K562 (cell line): ENCODE measurements around the gene AHCYL2.

Source experiments
- CBX5 ChIP-seq: IDR thresholded peaks from 2 replicates; pipeline ENCODE4 v1.6.1; 2014; ENCODE audit warnings: low read depth, borderline replicate concordance
- CREM ChIP-seq: IDR thresholded peaks from 2 replicates; pipeline ENCODE4 v1.6.1; 2014; ENCODE audit warnings: antibody characterized with exemption, low read depth
- EZH2 ChIP-seq: IDR thresholded peaks from 2 replicates; pipeline ENCODE4 v1.6.1; 2012; ENCODE audit warnings: low read depth, mild to moderate bottlenecking, inconsistent platforms, low read length, borderline replicate concordance
- NRF1 ChIP-seq, 2 experiments: fragments of 450-650 bp; IDR thresholded peaks in 1 of 2; conservative IDR thresholded peaks in 1 of 2; 2 replicates each; pipeline ENCODE4 v1.6.1; 2014; ENCODE audit warnings: mild to moderate bottlenecking in 2 of 2
- TAL1 ChIP-seq: fragments of 450-650 bp; IDR thresholded peaks from 2 replicates; pipeline ENCODE4 v1.6.1; 2016; ENCODE audit warnings: mild to moderate bottlenecking
- TCF7 ChIP-seq: sonication (generic); IDR thresholded peaks from 2 replicates; pipeline ENCODE4 v1.6.1; 2016; ENCODE audit warnings: antibody characterized with exemption, borderline replicate concordance

DNA sequence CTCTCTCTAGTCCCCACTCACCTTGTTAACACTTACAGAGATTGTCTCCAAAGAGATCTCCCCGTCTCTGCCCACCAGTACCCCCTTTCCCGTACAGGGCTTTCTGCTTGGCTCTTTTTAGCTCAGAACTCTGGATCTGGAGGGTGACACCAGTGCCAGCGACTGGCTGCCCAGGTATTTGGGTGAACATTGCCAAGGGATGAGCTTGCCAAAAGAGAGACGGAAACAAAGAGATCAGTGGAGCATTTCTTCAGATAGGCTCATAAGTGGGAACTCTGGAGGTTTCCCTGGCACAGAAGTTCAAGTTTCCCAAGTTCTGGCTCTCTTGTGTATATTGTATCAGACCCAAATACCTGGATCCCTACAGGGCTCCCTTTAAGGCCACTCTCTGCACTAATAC is 239.4 kb downstream of the AHCYL2 start:
- TF ChIP-seq NRF1 (conservative IDR thresholded peaks at IDR 0.05 in 1 of 2, IDR thresholded peaks at IDR 0.05 in 1 of 2), result no peak
- no peak for TF ChIP-seq TAL1
- no peak for TF ChIP-seq EZH2
- no peak for TF ChIP-seq TCF7
- TF ChIP-seq CREM, result no peak
- TF ChIP-seq CBX5, result no peak
